Measurements from ENCODE around the gene CAPN2. TPM values are rescaled to one million over a fixed set of nuclear protein-coding genes. Genes with fewer than 3 reads are reported as not detected.

The CAPN2 gene
- total and polyA plus RNA-seq, 2 donors (not counting 1 experiment from before 2014, with no cell fraction given): 63.9 to 79.6 TPM

- 66% methylated on average over 5 of the region's 6 CpGs for WGBS (ENCODE audit: insufficient coverage)
- peak overlapping the region; percentile 69 for H3K4me3 Mint-ChIP-seq
- no peak overlapping the region for H2AFZ ChIP-seq (ENCODE audit: insufficient read depth, low read depth, low read length, poor library complexity, severe bottlenecking)
- H3K4me1 ChIP-seq (ENCODE audit: control insufficient read depth in 2 of 2, insufficient read depth in 2 of 2, low read length in 2 of 2): peaks cover 59 to 64% of the 10 kb centered on the region in 2 donors
- no peaks in the 10 kb centered on the region for H3K27me3 Mint-ChIP-seq
- POLR2A ChIA-PET: no interaction called here
- H3K27me3 ChIP-seq (replicated peaks in 1 of 4; ENCODE audit: control extremely low read depth in 1 of 4, control insufficient read depth in 3 of 4, insufficient read depth in 4 of 4, low read length in 3 of 4): no peaks in the 10 kb centered on the region
- TF ChIP-seq EZH2 (IDR thresholded peaks at IDR 0.05; ENCODE audit: borderline replicate concordance, insufficient read depth, low read depth, low read length, poor library complexity, severe bottlenecking) (no peak), CTCF (IDR thresholded peaks at IDR 0.05) (no peak)
- peak overlapping the region in 1 of 2 donors; percentile 63 for H3K27ac ChIP-seq (ENCODE audit: low read length in 2 of 2)
- intact Hi-C loops (cut with micrococcal nuclease): loop anchor here (1.0 kb wide), 1 partner anchor 34 kb away; no protein-coding TSS in a partner anchor
- H3K36me3 ChIP-seq (replicated peaks in 1 of 2; ENCODE audit: control extremely low read depth in 1 of 2, control insufficient read depth in 1 of 2, extremely low read depth in 1 of 2, insufficient read depth in 2 of 2, low read length in 1 of 2): peaks cover 0 to 14% of the 10 kb centered on the region in 2 experiments
- H3K9ac ChIP-seq (ENCODE audit: low read length): no peak overlapping the region
- H3K4me3 ChIP-seq (ENCODE audit: control extremely low read depth in 1 of 5, extremely low read depth in 1 of 5, insufficient read depth in 1 of 5, low read depth in 2 of 5, low read length in 4 of 5): peak overlapping the region in 1 of 5 experiments; percentile 6
- no peak for ATAC-seq (ENCODE audit: low read depth)
- no peaks in the 10 kb centered on the region for H4K20me1 ChIP-seq (ENCODE audit: control insufficient read depth, insufficient read depth, low read length, poor library complexity, severe bottlenecking)
- CTCF ChIA-PET: interaction anchor here (1.4 to 4.5 kb wide), 5 partner anchors 11 to 32 kb away, joined by 4 to 44 read pairs (median 5); no protein-coding TSS in a partner anchor
- peaks cover 65% of the 10 kb centered on the region for H3K4me1 Mint-ChIP-seq
- DNase-seq: no peak
- H3K4me2 ChIP-seq (replicated peaks; ENCODE audit: low read depth, low read length, poor library complexity, severe bottlenecking): peak overlapping the region; percentile 56
- no peaks in the 10 kb centered on the region for H3K9me3 Mint-ChIP-seq (ENCODE audit: insufficient read depth)
- H3K9me3 ChIP-seq (ENCODE audit: control extremely low read depth in 1 of 3, control insufficient read depth in 2 of 3, insufficient read depth in 1 of 3, low read length in 2 of 3): no peaks in the 10 kb centered on the region
- peak overlapping the region; percentile 88 for H3K27ac Mint-ChIP-seq
- peaks cover 3% of the 10 kb centered on the region for H3K79me2 ChIP-seq (ENCODE audit: control insufficient read depth, insufficient read depth, low read length)
Measured at GRCh38 chr1:223715604-223716172, 3.3 kb downstream of the CAPN2 start.

GRCh38 chr1:223716302-223716862 is 4.0 kb downstream of the CAPN2 start:
- Histone ChIP-seq H3K27me3 (replicated peaks in 1 of 4; ENCODE audit: control extremely low read depth in 1 of 4, control insufficient read depth in 3 of 4, insufficient read depth in 4 of 4, low read length in 3 of 4) (no peaks in the 10 kb centered on the region), H3K4me2 (replicated peaks; ENCODE audit: low read depth, low read length, poor library complexity, severe bottlenecking) (peak overlapping the region; percentile 56), H3K36me3 (replicated peaks in 1 of 2; ENCODE audit: control extremely low read depth in 1 of 2, control insufficient read depth in 1 of 2, extremely low read depth in 1 of 2, insufficient read depth in 2 of 2, low read length in 1 of 2) (peaks cover 0 to 19% of the 10 kb centered on the region in 2 experiments), H3K79me2 (ENCODE audit: control insufficient read depth, insufficient read depth, low read length) (peaks cover 3% of the 10 kb centered on the region), H3K4me3 (ENCODE audit: control extremely low read depth in 1 of 5, extremely low read depth in 1 of 5, insufficient read depth in 1 of 5, low read depth in 2 of 5, low read length in 4 of 5) (peak overlapping the region in 1 of 5 experiments; percentile 6), H3K9me3 (ENCODE audit: control extremely low read depth in 1 of 3, control insufficient read depth in 2 of 3, insufficient read depth in 1 of 3, low read length in 2 of 3) (no peaks in the 10 kb centered on the region), H3K9ac (ENCODE audit: low read length) (peak overlapping the region; percentile 40), H2AFZ (ENCODE audit: insufficient read depth, low read depth, low read length, poor library complexity, severe bottlenecking) (peak overlapping the region; percentile 55), H3K27ac (ENCODE audit: low read length in 2 of 2) (peak overlapping the region; percentile 50 to 63), H4K20me1 (ENCODE audit: control insufficient read depth, insufficient read depth, low read length, poor library complexity, severe bottlenecking) (no peaks in the 10 kb centered on the region), H3K4me1 (ENCODE audit: control insufficient read depth in 2 of 2, insufficient read depth in 2 of 2, low read length in 2 of 2) (peaks cover 55 to 61% of the 10 kb centered on the region in 2 donors)
- peak; percentile 59 for ATAC-seq (ENCODE audit: low read depth)
- no peaks in the 10 kb centered on the region for H3K9me3 Mint-ChIP-seq (ENCODE audit: insufficient read depth)
- peak overlapping the region; percentile 69 for H3K4me3 Mint-ChIP-seq
- intact Hi-C loops (cut with micrococcal nuclease): loop anchor here (1.0 kb wide), 1 partner anchor 33 kb away; no protein-coding TSS in a partner anchor
- ChIA-PET CTCF (interaction anchor here (1.4 to 4.5 kb wide), 5 partner anchors 11 to 32 kb away, joined by 4 to 44 read pairs (median 5); no protein-coding TSS in a partner anchor), POLR2A (interaction anchor here (1.3 kb wide), 1 partner anchor 33 kb away, joined by 4 read pairs; no protein-coding TSS in a partner anchor)
- TF ChIP-seq CTCF (IDR thresholded peaks at IDR 0.05): no peak
- no peak for TF ChIP-seq EZH2 (IDR thresholded peaks at IDR 0.05; ENCODE audit: borderline replicate concordance, insufficient read depth, low read depth, low read length, poor library complexity, severe bottlenecking)
- H3K4me1 Mint-ChIP-seq: peaks cover 62% of the 10 kb centered on the region
- peak; percentile 63 for DNase-seq
- peak overlapping the region; percentile 88 for H3K27ac Mint-ChIP-seq
- 20% methylated on average over 7 of the region's 7 CpGs for WGBS (ENCODE audit: insufficient coverage)
- no peaks in the 10 kb centered on the region for H3K27me3 Mint-ChIP-seq
